22Rv1 (cell line): Measurements from ENCODE around the gene GOT1.

Source experiments
- ZFX ChIP-seq: fragments of 450-650 bp; IDR thresholded peaks from 2 replicates; pipeline ENCODE4 v1.6.1; 2017; ENCODE audit warnings: antibody characterized with exemption, borderline replicate concordance
- TF ChIP-seq, protein P1 (sequence below): fragments of 450-650 bp; IDR thresholded peaks from 2 replicates; pipeline ENCODE4 v1.5.1; 2017; ENCODE audit warnings: mild to moderate bottlenecking

DNA sequence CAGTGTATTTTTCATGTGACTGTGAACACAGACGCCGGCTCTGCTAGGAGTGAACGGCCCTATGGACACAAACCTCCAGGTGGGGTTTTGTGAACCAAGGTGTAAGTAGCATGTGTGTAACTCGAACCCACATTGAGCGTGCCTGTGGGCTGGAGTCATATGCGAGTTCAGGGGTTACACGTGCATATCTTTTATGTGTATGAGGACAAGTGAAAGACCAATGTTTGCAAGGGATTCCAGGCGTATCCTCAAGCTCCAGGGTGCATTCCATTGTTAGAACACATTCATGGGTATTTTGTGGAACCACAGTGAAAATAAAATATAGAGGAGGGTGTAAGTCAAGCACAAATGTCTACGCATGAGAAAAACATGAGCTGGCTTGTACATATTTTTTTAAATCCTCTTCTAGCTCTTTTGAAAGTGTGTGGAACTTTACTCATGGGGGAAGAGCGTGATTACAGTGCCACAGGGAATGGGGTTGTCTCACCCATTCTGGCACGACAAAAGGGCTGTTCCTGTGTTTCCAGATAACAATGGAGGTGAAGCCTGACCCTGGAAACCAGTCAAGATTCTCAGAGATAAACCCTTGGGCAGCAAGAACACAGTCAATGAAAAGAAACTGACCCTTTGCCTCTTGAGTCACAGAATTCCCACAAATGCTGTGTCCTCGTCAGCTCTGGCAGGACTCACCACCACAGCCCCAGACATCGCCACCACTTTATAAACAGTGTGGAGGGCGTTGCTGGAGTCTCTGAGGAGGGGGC lies 37.0 kb upstream of the GOT1 start:
- TF ChIP-seq, protein P1, sequence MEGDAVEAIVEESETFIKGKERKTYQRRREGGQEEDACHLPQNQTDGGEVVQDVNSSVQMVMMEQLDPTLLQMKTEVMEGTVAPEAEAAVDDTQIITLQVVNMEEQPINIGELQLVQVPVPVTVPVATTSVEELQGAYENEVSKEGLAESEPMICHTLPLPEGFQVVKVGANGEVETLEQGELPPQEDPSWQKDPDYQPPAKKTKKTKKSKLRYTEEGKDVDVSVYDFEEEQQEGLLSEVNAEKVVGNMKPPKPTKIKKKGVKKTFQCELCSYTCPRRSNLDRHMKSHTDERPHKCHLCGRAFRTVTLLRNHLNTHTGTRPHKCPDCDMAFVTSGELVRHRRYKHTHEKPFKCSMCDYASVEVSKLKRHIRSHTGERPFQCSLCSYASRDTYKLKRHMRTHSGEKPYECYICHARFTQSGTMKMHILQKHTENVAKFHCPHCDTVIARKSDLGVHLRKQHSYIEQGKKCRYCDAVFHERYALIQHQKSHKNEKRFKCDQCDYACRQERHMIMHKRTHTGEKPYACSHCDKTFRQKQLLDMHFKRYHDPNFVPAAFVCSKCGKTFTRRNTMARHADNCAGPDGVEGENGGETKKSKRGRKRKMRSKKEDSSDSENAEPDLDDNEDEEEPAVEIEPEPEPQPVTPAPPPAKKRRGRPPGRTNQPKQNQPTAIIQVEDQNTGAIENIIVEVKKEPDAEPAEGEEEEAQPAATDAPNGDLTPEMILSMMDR, result no peak
- no peak for TF ChIP-seq ZFX
